ENCODE results near the gene PRPH.
"Not testable (repeated sequence)": the region's sequence is repeated elsewhere in the genome, so short reads cannot be mapped to it uniquely, and the experiment has no call there.

Gene PRPH

GRCh38 chr12:49301760-49302159, 6.8 kb downstream of the PRPH start:
- DNase-seq (ENCODE audit: low spot score), result no peak

- no peak for DNase-seq (ENCODE audit: low spot score)
Measured at GRCh38 chr12:49304161-49304560, 9.2 kb downstream of the PRPH start.

- DNase-seq (ENCODE audit: low spot score), result no peak
Measured at GRCh38 chr12:49305762-49306510, 11.0 kb downstream of the PRPH start.

GRCh38 chr12:49309386-49309785, 14.4 kb downstream of the PRPH start:
- no peak for DNase-seq (ENCODE audit: low spot score)

GRCh38 chr12:49310451-49311000, 15.6 kb downstream of the PRPH start:
- DNase-seq (ENCODE audit: low spot score), result not testable (repeated sequence)

GRCh38 chr12:49314811-49315210, 19.9 kb downstream of the PRPH start:
- no peak for DNase-seq (ENCODE audit: low spot score)

GRCh38 chr12:49317118-49317517, 22.2 kb downstream of the PRPH start:
- not testable (repeated sequence) for DNase-seq (ENCODE audit: low spot score)

GRCh38 chr12:49320411-49321103, 25.6 kb downstream of the PRPH start:
- DNase-seq (ENCODE audit: low spot score), result not testable (repeated sequence)

- no peak for DNase-seq (ENCODE audit: low spot score)
Measured at GRCh38 chr12:49322367-49322707, 27.4 kb downstream of the PRPH start.

- DNase-seq (ENCODE audit: low spot score), result peak; percentile 98
Measured at GRCh38 chr12:49322708-49323523, 28.0 kb downstream of the PRPH start, which contains the start of gene TROAP. TSS of gene TROAP (plus strand) at chr12:49323255. CDS start at chr12:49323609, 354 bp downstream.

- DNase-seq (ENCODE audit: low spot score), result no peak
Measured at GRCh38 chr12:49323524-49324097, 28.7 kb downstream of the PRPH start.

GRCh38 chr12:49325606-49326005, 30.7 kb downstream of the PRPH start:
- no peak for DNase-seq (ENCODE audit: low spot score)

GRCh38 chr12:49327368-49327767, 32.4 kb downstream of the PRPH start:
- DNase-seq (ENCODE audit: low spot score), result no peak

- DNase-seq (ENCODE audit: low spot score), result no peak
Measured at GRCh38 chr12:49327887-49328286, 32.9 kb downstream of the PRPH start.

- no peak for DNase-seq (ENCODE audit: low spot score)
Measured at GRCh38 chr12:49328816-49329215, 33.9 kb downstream of the PRPH start.

- no peak for DNase-seq (ENCODE audit: low spot score)
Measured at GRCh38 chr12:49330032-49330619, 35.2 kb downstream of the PRPH start.

GRCh38 chr12:49330631-49331379, 35.9 kb downstream of the PRPH start:
- no peak for DNase-seq (ENCODE audit: low spot score)

- peak; percentile 96 for DNase-seq (ENCODE audit: low spot score)
Measured at GRCh38 chr12:49331380-49332222, 36.7 kb downstream of the PRPH start.

GRCh38 chr12:49332441-49332861, 37.5 kb downstream of the PRPH start:
- no peak for DNase-seq (ENCODE audit: low spot score)

- no peak for DNase-seq (ENCODE audit: low spot score)
Measured at GRCh38 chr12:49332891-49333371, 38.0 kb downstream of the PRPH start.
